Urothelium cell line (cell line): Measurements from ENCODE around the gene CDKN2B-AS1.
"Not testable (repeated sequence)": the region's sequence is repeated elsewhere in the genome, so short reads cannot be mapped to it uniquely, and the experiment has no call there.

Source experiments
- DNase-seq: peaks from one replicate; pipeline ENCODE4 v3.0.0; 2011; ENCODE audit warnings: low spot score, mixed read lengths
- FAIRE-seq: peaks from 2 replicates; lab custom pipeline; 2011; peaks lifted over from hg19 to GRCh38; lab: Jason Lieb, UNC

The CDKN2B-AS1 gene

DNA sequence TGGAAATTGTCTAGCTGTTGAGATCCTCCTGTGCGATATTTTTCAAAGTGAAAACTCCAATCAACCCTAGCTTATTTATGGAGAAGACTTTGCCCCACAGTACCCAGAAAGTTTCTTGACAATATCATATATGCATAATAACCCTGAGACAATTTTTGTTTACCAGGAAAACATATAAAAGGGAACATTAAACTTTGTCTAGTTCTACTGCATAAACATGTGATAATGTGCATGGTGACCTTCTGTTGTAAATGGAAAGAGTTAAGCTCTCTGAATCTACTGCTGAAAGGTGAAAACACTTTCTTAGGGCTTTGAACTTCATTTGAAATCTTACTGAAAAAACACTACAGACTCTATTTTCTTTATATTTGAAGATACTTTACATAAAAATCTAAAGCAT is 46.8 kb downstream of the CDKN2B-AS1 start:
- FAIRE-seq (no peak), DNase-seq (no peak)

- no peak for DNase-seq
- no peak for FAIRE-seq
Measured at GRCh38 chr9:22041775-22042174, 47.2 kb downstream of the CDKN2B-AS1 start.

- no peak for FAIRE-seq
- no peak for DNase-seq
Measured at GRCh38 chr9:22043928-22044327, 49.3 kb downstream of the CDKN2B-AS1 start.

GRCh38 chr9:22044583-22044982 is 50.0 kb downstream of the CDKN2B-AS1 start:
- FAIRE-seq: no peak

GRCh38 chr9:22045423-22045822 is 50.8 kb downstream of the CDKN2B-AS1 start:
- DNase-seq (no peak), FAIRE-seq (no peak)

More at GRCh38 chr9:22044583-22044982, 50.0 kb downstream of the CDKN2B-AS1 start:
- DNase-seq: peak; percentile 26

DNA sequence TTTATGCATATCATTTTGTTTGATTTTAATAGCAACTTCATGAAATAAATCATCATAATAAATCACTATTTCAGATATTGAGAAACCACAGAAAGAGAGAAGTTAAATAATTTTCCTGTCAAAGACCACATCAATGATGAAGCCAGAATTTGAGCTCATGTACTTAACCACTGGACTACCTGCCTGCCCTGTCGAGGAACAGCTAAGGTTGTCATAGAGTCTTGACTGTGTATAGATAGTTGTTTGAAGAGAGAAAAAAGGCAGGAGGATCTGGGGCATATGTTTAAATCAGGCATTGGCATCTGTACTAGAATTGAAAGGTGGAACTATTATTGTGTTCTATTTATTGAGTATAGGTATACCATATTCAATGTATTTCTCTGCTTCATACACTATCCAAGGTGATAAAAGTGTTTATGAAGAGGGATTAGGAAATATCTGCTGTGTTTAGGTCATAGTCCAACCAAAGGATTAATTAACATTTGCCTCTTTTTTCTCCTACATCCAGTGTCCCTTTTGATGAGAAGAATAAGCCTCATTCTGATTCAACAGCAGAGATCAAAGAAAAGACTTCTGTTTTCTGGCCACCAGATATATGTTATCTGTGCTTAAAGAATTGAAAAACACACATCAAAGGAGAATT is 51.8 kb downstream of the CDKN2B-AS1 start:
- DNase-seq: no peak
- no peak for FAIRE-seq

- DNase-seq (no peak), FAIRE-seq (no peak)
Measured at GRCh38 chr9:22047596-22047995, 53.0 kb downstream of the CDKN2B-AS1 start.

- no peak for DNase-seq
- no peak for FAIRE-seq
Measured at GRCh38 chr9:22049411-22049810, 54.8 kb downstream of the CDKN2B-AS1 start.

GRCh38 chr9:22050924-22051323 is 56.3 kb downstream of the CDKN2B-AS1 start:
- DNase-seq (no peak), FAIRE-seq (no peak)

DNA sequence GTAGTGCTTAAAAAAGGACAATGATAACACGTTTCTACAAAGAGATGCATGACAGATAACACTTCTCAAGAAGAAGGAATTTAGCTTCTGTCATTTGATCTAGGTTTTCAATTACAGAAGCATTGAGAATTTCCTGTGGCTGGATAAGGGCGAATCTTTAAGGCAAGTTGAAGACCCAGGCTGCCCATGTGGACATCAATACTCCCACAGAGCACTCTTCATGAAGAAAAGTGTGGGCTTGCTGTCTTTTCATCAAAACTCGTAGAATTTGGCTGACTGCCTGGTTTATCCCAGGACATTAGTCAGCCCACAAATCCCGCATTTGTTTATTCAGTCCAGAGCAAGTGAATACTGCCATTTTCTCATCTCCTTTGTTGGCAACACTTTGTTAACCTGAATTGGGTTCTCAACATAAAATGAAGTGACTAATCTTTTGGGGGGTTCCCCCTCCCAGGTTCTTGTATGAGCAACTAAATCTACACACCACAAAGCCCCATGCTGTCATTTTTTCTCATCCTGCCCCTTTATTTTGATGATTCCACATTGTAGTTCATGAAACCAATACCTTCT is 57.9 kb downstream of the CDKN2B-AS1 start:
- DNase-seq (peak; percentile 68), FAIRE-seq (no peak)

- DNase-seq: no peak
- FAIRE-seq: no peak
Measured at GRCh38 chr9:22053178-22053577, 58.6 kb downstream of the CDKN2B-AS1 start.

- no peak for DNase-seq
- no peak for FAIRE-seq
Measured at GRCh38 chr9:22054076-22054475, 59.5 kb downstream of the CDKN2B-AS1 start.

- DNase-seq: no peak
- FAIRE-seq: no peak
Measured at GRCh38 chr9:22054529-22054928, 59.9 kb downstream of the CDKN2B-AS1 start.

- FAIRE-seq (no peak), DNase-seq (no peak)
Measured at GRCh38 chr9:22055090-22055489, 60.5 kb downstream of the CDKN2B-AS1 start.

GRCh38 chr9:22056402-22056801 is 61.8 kb downstream of the CDKN2B-AS1 start:
- FAIRE-seq (no peak), DNase-seq (no peak)

GRCh38 chr9:22057972-22058371 is 63.4 kb downstream of the CDKN2B-AS1 start:
- not testable (repeated sequence) for DNase-seq, FAIRE-seq

GRCh38 chr9:22060831-22061383 is 66.3 kb downstream of the CDKN2B-AS1 start:
- FAIRE-seq: no peak
- DNase-seq: no peak

- FAIRE-seq: no peak
- no peak for DNase-seq
Measured at GRCh38 chr9:22064957-22065356, 70.4 kb downstream of the CDKN2B-AS1 start.

GRCh38 chr9:22065431-22066200 is 71.0 kb downstream of the CDKN2B-AS1 start:
- no peak for DNase-seq
- FAIRE-seq: no peak

GRCh38 chr9:22067196-22067595 is 72.6 kb downstream of the CDKN2B-AS1 start:
- FAIRE-seq (no peak), DNase-seq (no peak)

GRCh38 chr9:22068369-22068768 is 73.8 kb downstream of the CDKN2B-AS1 start:
- no peak for DNase-seq
- no peak for FAIRE-seq

GRCh38 chr9:22073349-22073748 is 78.8 kb downstream of the CDKN2B-AS1 start:
- FAIRE-seq (no peak), DNase-seq (no peak)
